HG03060 (cell line): ENCODE data around the gene GOT2.
"Not testable (repeated sequence)": the region's sequence is repeated elsewhere in the genome, so short reads cannot be mapped to it uniquely, and the experiment has no call there.

Source experiments
- ATAC-seq: cut with Tn5 transposase; IDR thresholded peaks from one replicate; pipeline ENCODE4 v1.9.1; 2021; ENCODE audit warnings: low read depth, moderate number of reproducible peaks; ENCODE audit not compliant: unreplicated experiment

GOT2 gene

GRCh38 chr16:58723109-58723508, 11.0 kb downstream of the GOT2 start:
- no peak for ATAC-seq

- ATAC-seq: no peak
These were observed 16.1 kb downstream of the GOT2 start for GRCh38 chr16:58717994-58718393.

GRCh38 chr16:58716468-58716867, 17.6 kb downstream of the GOT2 start:
- ATAC-seq: no peak

- ATAC-seq: no peak
These were observed 20.4 kb downstream of the GOT2 start for GRCh38 chr16:58713742-58714141.

GRCh38 chr16:58709333-58709732, 24.8 kb downstream of the GOT2 start:
- no peak for ATAC-seq

GRCh38 chr16:58699151-58699550, 35.0 kb downstream of the GOT2 start:
- no peak for ATAC-seq

GRCh38 chr16:58695368-58695767, 38.7 kb downstream of the GOT2 start:
- ATAC-seq: no peak

- no peak for ATAC-seq
These were observed 41.7 kb downstream of the GOT2 start for GRCh38 chr16:58692450-58692849.

GRCh38 chr16:58686985-58687706, 47.0 kb downstream of the GOT2 start:
- not testable (repeated sequence) for ATAC-seq

- ATAC-seq: no peak
These were observed 49.0 kb downstream of the GOT2 start for GRCh38 chr16:58685084-58685449.

GRCh38 chr16:58684354-58685083, 49.6 kb downstream of the GOT2 start, which contains the start of gene SLC38A7:
SLC38A7 (minus strand) TSS chr16:58684770; CDS start chr16:58680126, 4,644 bp downstream.
- ATAC-seq: peak; percentile 79

- ATAC-seq: no peak
These were observed 50.1 kb downstream of the GOT2 start for GRCh38 chr16:58684001-58684353.

GRCh38 chr16:58679763-58680162, 54.4 kb downstream of the GOT2 start:
- no peak for ATAC-seq

- ATAC-seq: no peak
These were observed 55.4 kb downstream of the GOT2 start for GRCh38 chr16:58678716-58679115.

GRCh38 chr16:58678269-58678668, 55.8 kb downstream of the GOT2 start:
- no peak for ATAC-seq

- ATAC-seq: no peak
These were observed 63.1 kb downstream of the GOT2 start for GRCh38 chr16:58670946-58671583.

- ATAC-seq: no peak
These were observed 63.9 kb downstream of the GOT2 start for GRCh38 chr16:58670177-58670576.

- ATAC-seq: no peak
These were observed 68.9 kb downstream of the GOT2 start for GRCh38 chr16:58665200-58665599.

- ATAC-seq: peak; percentile 52
These were observed 72.8 kb downstream of the GOT2 start for GRCh38 chr16:58661199-58661830.

GRCh38 chr16:58659911-58660310, 74.2 kb downstream of the GOT2 start:
- not testable (repeated sequence) for ATAC-seq

GRCh38 chr16:58658796-58659211, 75.3 kb downstream of the GOT2 start:
- no peak for ATAC-seq
